Measurements from ENCODE around the gene ADRM1.

DNA sequence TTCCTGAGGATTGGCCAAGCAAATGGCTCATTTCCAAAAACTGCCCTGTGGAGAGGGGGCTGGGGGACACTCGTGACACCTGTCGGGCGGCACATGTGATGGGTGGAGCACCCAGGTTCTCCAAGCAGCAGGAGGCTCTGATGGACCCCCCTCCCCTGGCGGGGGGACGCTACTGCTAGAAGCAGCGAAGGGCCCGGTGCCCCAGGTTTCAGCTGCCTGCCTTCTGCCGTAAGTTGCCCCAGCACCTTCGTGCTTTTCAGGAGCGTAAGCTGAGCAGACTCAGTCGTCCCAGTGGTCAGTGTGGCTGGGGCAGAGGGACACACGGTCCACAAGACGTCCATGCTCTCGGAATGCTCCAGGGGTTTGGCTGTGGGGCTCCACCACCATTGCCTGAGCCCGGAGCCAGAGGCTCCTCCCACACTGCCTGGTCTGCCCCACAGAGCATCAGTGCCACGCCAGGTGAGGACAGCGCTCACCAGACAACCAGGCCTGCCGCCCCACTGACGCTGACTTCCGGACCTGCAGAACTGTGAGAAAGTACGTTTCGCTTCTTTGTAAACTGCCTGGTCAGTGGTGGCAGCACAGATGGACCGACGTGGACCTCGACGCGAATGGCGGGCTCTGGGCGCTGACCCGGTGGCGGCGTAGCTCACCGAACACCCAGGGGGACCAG lies 4.1 kb upstream of the ADRM1 start:
- no peak for TF ChIP-seq EZH2 (IDR thresholded peaks at IDR 0.05)
- TF ChIP-seq, protein P1, sequence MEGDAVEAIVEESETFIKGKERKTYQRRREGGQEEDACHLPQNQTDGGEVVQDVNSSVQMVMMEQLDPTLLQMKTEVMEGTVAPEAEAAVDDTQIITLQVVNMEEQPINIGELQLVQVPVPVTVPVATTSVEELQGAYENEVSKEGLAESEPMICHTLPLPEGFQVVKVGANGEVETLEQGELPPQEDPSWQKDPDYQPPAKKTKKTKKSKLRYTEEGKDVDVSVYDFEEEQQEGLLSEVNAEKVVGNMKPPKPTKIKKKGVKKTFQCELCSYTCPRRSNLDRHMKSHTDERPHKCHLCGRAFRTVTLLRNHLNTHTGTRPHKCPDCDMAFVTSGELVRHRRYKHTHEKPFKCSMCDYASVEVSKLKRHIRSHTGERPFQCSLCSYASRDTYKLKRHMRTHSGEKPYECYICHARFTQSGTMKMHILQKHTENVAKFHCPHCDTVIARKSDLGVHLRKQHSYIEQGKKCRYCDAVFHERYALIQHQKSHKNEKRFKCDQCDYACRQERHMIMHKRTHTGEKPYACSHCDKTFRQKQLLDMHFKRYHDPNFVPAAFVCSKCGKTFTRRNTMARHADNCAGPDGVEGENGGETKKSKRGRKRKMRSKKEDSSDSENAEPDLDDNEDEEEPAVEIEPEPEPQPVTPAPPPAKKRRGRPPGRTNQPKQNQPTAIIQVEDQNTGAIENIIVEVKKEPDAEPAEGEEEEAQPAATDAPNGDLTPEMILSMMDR (IDR thresholded peaks at IDR 0.05) = no peak
- no peak for TF ChIP-seq EZH2phosphoT487 (IDR thresholded peaks at IDR 0.05)

Measured in neural progenitor cell (in vitro differentiated cells).